HG03108 (cell line): ENCODE measurements around the gene DYRK3.

Experiments
- ATAC-seq: cut with Tn5 transposase; IDR thresholded peaks from one replicate; pipeline ENCODE4 v1.9.1; 2021; ENCODE audit warnings: moderate library complexity; ENCODE audit not compliant: unreplicated experiment

The DYRK3 gene

GRCh38 chr1:206681359-206681758, 46.0 kb downstream of the DYRK3 start:
- no peak for ATAC-seq

GRCh38 chr1:206682111-206682510, 46.8 kb downstream of the DYRK3 start:
- peak; percentile 21 for ATAC-seq

DNA sequence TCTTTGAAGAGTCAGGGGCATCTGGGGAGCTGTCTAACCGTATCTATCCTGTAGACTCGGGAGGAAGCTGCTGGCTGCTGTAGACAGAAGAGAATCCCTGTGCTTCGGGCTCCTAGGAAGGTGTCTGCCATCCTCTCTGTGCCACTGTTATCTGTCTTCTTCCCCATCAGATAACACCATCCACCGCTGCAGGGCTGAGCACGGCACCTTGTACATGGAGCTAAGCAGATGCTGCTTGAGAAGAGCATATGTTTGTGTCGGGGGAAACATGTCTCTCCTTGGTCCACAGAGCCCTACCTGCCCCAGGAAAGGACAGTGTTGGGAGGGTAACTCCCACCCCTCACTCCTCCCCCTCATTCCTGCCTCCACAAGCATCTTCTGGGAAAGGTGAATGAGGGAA, 48.0 kb downstream of the DYRK3 start:
- no peak for ATAC-seq

GRCh38 chr1:206684003-206684402, 48.7 kb downstream of the DYRK3 start:
- ATAC-seq = no peak

- peak; percentile 35 for ATAC-seq
Measured at GRCh38 chr1:206684478-206685333, 49.4 kb downstream of the DYRK3 start, which contains the start of gene MAPKAPK2. Gene MAPKAPK2, plus strand, starts transcription at chr1:206684905. Its CDS starts 325 bp downstream, at chr1:206685230.

DNA sequence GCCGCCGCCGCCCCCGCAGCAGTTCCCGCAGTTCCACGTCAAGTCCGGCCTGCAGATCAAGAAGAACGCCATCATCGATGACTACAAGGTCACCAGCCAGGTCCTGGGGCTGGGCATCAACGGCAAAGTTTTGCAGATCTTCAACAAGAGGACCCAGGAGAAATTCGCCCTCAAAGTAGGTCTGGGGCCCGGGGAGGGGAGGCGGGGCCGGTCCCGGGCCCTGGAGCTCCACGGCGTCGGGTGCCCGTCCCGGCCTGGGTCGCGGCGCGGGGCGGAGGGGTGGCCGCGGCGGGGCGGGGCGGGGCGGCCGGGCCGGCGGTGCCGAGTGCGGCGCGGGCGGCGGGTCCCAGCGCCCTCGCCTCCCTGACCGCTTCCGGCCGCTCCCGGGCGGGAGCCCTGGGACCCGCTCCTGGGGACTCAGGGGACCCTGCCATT, 50.0 kb downstream of the DYRK3 start:
- no peak for ATAC-seq

DNA sequence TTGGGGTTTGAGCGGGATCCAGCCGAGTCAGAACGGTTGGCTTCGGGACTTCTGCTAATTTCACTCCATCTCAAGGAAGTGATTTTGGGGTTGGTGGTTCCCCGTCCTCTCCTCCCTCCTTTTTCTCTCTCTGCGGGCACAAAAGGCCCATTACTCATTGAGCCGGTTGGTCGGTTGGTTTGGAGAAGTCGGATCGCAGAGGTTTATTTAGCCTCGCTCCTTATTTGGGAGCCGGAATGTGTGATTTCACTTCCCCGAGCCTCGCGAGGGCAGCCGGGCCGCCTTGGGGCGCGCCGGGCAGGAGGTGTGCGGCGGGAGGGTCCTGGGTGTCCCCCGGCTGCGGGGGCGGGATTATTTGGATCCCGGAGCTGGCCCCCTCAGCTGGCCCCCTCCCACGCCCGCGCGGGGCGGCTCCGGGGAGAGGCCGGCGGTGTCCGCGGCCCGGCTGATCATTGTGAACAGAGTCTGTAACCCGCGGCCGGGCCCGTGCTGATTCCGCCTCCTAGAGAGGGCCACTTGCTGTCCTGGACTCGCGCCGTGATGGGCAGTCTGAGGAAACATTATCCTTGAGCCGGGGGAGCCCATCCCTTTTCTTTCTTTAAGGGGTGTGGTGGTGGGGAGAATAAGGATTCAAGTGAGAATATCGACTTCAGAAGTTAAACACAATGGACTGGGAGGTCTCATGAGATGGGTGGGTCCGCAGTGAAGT, 50.6 kb downstream of the DYRK3 start:
- ATAC-seq = no peak

GRCh38 chr1:206686478-206687249, 51.3 kb downstream of the DYRK3 start:
- peak; percentile 27 for ATAC-seq

DNA sequence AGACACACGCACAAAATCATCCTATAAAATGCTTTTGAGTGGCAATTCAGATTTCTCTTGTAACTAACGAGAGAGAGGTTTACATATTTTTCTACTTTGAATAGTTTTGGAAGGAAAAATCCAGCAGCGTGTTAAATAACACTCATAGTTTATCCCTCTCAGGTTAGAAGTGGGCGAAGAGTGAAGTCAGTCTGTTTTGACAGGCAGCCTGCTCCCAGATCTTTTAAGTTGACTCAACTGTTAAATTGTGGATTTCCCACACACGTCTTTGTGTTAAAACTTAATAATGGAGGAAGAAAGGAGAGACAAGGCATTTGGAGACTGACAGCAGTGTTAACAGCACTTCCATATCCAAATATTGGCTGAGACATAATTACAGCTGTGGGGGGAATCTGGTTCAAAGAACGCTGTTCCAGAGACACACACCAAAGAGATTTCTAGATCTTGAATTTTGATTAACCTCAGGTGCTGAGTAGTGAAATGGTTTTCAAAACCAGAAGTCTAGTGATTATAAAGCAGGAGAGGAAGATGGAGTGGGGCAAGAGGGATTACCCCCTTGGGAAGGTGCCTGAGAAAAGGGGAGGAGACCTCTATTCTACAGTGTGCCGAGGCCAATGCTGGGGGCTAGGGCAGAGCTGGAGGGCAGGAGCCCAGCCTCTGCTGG, 52.0 kb downstream of the DYRK3 start:
- ATAC-seq = no peak

GRCh38 chr1:206687915-206688442, 52.6 kb downstream of the DYRK3 start:
- ATAC-seq = no peak

DNA sequence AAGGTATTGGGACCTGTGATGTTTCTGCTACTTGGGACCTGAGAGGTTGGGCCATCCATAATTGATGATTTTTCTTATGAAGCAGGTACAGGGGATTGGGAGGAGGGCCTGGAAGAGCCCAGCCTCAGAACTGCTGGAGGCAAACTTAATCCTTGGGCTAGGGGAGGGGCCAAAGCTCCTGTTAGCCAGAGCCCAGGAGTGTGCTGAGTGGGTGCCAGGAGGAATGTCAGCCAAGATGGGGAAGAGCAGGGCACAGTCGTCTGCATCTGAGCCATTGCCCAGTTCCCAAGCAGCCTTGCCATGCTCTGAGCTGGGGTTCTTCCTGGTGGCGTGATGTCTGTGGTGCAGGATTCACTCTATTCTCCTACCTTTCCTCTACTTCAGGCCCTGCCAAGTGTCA, 55.2 kb downstream of the DYRK3 start:
- no peak for ATAC-seq

GRCh38 chr1:206691604-206692003, 56.3 kb downstream of the DYRK3 start:
- ATAC-seq = no peak

DNA sequence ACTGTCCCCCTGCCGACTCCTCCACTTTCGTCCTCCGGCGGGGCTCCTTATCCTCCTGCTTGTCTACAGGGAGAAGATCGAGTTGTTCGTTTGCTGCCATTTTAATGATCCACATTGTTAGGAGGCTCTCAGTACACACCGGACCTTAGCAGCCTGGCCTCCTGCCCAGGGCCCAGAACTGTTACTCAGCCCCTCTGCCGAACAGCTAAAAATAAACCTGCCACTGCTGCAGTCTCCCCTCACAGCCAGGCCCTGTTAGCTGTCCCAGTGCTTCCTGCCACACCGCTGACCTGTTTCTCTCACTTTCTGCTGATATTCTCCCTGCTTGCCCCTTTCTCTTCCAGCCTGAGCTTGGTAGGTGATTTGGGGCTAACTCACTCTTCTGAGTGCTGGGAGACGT, 57.7 kb downstream of the DYRK3 start:
- no peak for ATAC-seq

DNA sequence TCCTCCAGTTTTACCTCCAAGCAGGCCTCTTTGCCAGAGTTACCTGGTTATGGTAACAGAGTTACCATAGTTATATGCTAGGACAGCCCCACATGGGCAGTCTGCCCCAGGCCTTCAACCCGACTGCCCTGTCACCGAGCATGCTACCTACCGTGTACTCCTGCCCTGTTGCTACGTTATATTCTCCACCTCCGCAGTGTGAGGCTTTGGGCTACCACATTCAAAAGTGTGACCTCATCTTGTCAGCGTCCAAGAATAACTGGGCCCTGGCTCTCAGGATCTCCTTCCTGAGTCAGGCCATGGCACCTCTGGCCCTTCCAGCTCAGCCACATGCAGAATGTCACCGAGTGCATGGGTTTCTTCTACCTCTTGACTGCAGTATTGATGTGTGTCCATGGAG, 58.3 kb downstream of the DYRK3 start:
- no peak for ATAC-seq

- no peak for ATAC-seq
Measured at GRCh38 chr1:206694171-206695124, 59.1 kb downstream of the DYRK3 start.

- ATAC-seq = no peak
Measured at GRCh38 chr1:206695733-206696132, 60.4 kb downstream of the DYRK3 start.

- no peak for ATAC-seq
Measured at GRCh38 chr1:206696812-206697585, 61.7 kb downstream of the DYRK3 start.

GRCh38 chr1:206698011-206698410, 62.7 kb downstream of the DYRK3 start:
- ATAC-seq = no peak
